ENCODE data around the gene PNPLA7.

PNPLA7 gene

GRCh38 chr9:137431416-137431931 is 118.7 kb downstream of the PNPLA7 start:
- TF ChIP-seq CTCF (IDR thresholded peaks at IDR 0.05) = no peak

GRCh38 chr9:137430723-137431415 is 119.3 kb downstream of the PNPLA7 start:
- TF ChIP-seq CTCF (IDR thresholded peaks at IDR 0.05) = no peak

- no peak for TF ChIP-seq CTCF (IDR thresholded peaks at IDR 0.05)
Observed at GRCh38 chr9:137429974-137430722, 120.1 kb downstream of the PNPLA7 start.

- no peak for TF ChIP-seq CTCF (IDR thresholded peaks at IDR 0.05)
Observed at GRCh38 chr9:137429546-137429890, 120.7 kb downstream of the PNPLA7 start.

GRCh38 chr9:137428841-137429545 is 121.2 kb downstream of the PNPLA7 start:
- no peak for TF ChIP-seq CTCF (IDR thresholded peaks at IDR 0.05)

- TF ChIP-seq CTCF (IDR thresholded peaks at IDR 0.05) = no peak
Observed at GRCh38 chr9:137428311-137428630, 121.9 kb downstream of the PNPLA7 start.

GRCh38 chr9:137427454-137428310 is 122.5 kb downstream of the PNPLA7 start:
- no peak for TF ChIP-seq CTCF (IDR thresholded peaks at IDR 0.05)
